Tibial nerve (tissue), 3 donors: ENCODE results near the gene RND2.

ENCODE experiments used
- POLR2A ChIP-seq, 2 donors: fragments of 450-650 bp; IDR thresholded peaks; one replicate each; pipeline ENCODE4 v1.6.1; 2017; ENCODE audit warnings: antibody characterized with exemption in 2 of 2, mild to moderate bottlenecking in 2 of 2, moderate library complexity in 2 of 2
- TF ChIP-seq, protein P1 (sequence below), 5 experiments: fragments of 200-600 bp in 3 of 5; fragments of 450-650 bp in 2 of 5; sonication (generic) in 3 of 5; IDR thresholded peaks; one replicate each; pipeline ENCODE4 v1.5.1; 2016 to 2019; ENCODE audit warnings: antibody characterized with exemption in 5 of 5, mild to moderate bottlenecking in 3 of 5, moderate library complexity in 2 of 5

DNA sequence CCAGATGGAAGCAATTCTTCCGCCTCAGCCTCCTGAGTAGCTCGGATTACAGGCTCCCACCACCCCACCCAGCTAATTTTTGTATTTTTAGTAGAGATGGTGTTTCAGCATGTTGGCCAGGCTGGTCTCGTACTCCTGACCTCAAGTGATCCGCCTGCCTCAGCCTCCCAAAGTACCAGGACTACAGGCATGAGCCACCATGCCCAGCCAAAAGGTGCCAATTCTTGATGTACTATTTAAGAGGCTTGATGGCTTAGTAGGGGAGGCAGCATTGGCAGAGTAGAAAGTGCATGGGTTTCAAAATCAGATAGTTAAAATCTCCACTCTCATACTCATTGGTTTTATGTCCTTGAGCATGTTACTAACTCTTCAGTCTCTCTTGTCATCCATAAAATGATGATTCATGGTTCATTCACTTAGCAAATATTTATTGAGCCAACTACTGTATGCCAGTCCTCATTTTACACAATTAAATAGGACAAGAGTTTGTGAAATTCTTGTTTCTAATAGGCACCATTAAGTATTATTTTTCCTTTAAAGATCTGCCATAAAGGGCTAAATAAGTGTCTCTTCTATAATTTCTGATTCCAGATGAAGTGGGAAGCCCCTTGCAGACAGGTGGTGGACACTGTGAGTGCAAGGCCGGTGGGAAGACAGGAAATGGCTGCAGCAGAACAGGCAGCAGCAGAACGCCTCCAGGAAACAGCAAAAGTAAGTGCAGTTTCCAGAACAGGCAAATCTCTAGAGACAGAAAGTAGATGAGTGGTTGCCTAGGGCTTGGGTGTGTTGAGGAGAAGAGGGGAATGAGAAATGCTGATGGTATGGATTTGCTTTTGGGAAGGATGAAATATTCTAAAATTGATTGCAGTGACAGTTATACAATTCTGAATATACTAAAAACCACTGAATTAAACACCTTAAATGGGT lies 35.0 kb upstream of the RND2 start:
- TF ChIP-seq, protein P1, sequence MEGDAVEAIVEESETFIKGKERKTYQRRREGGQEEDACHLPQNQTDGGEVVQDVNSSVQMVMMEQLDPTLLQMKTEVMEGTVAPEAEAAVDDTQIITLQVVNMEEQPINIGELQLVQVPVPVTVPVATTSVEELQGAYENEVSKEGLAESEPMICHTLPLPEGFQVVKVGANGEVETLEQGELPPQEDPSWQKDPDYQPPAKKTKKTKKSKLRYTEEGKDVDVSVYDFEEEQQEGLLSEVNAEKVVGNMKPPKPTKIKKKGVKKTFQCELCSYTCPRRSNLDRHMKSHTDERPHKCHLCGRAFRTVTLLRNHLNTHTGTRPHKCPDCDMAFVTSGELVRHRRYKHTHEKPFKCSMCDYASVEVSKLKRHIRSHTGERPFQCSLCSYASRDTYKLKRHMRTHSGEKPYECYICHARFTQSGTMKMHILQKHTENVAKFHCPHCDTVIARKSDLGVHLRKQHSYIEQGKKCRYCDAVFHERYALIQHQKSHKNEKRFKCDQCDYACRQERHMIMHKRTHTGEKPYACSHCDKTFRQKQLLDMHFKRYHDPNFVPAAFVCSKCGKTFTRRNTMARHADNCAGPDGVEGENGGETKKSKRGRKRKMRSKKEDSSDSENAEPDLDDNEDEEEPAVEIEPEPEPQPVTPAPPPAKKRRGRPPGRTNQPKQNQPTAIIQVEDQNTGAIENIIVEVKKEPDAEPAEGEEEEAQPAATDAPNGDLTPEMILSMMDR (IDR thresholded peaks at IDR 0.05) = no peak
- no peak for TF ChIP-seq POLR2A (IDR thresholded peaks at IDR 0.05)
